H9 (cell line): ENCODE data around the gene MRPL44. TPM values are rescaled to one million over a fixed set of nuclear protein-coding genes. Genes with fewer than 3 reads are reported as not detected.

Experiments used
- DNase-seq: peaks from one replicate; pipeline ENCODE4 v3.0.0-alpha.2; 2017
- H2AFZ ChIP-seq: one replicate; pipeline ENCODE4 v1.6.1; 2013; ENCODE audit warnings: mild to moderate bottlenecking, low read length, control low read depth, moderate library complexity
- H2AK5ac ChIP-seq: 2 replicates; pipeline ENCODE4 v1.6.1; 2013; ENCODE audit warnings: low read length, control low read depth, mixed read lengths; ENCODE audit not compliant: insufficient read length
- H2BK120ac ChIP-seq: one replicate; pipeline ENCODE4 v1.6.1; 2013; ENCODE audit warnings: low read depth, mild to moderate bottlenecking, low read length, control low read depth, inconsistent platforms; ENCODE audit not compliant: poor library complexity, severe bottlenecking
- H2BK12ac ChIP-seq: 2 replicates; pipeline ENCODE4 v1.6.1; 2013; ENCODE audit warnings: low read length, control low read depth, mixed read lengths, low read depth; ENCODE audit not compliant: insufficient read length
- H2BK15ac ChIP-seq: 2 replicates; pipeline ENCODE4 v1.6.1; 2013; ENCODE audit warnings: low read depth, low read length, control low read depth
- H2BK20ac ChIP-seq: one replicate; pipeline ENCODE4 v1.6.1; 2013; ENCODE audit warnings: low read depth, mild to moderate bottlenecking, low read length, control low read depth, inconsistent platforms; ENCODE audit not compliant: poor library complexity, severe bottlenecking
- H2BK5ac ChIP-seq: 2 replicates; pipeline ENCODE4 v1.6.1; 2013; ENCODE audit warnings: low read length, control low read depth, mixed read lengths; ENCODE audit not compliant: insufficient read length
- H3K14ac ChIP-seq: 2 replicates; pipeline ENCODE4 v1.6.1; 2013; ENCODE audit warnings: low read length, control low read depth; ENCODE audit not compliant: insufficient read depth
- H3K18ac ChIP-seq: 2 replicates; pipeline ENCODE4 v1.6.1; 2013; ENCODE audit warnings: low read depth, mild to moderate bottlenecking, mixed read lengths, low read length, control low read depth; ENCODE audit not compliant: insufficient read length
- H3K23ac ChIP-seq: 2 replicates; pipeline ENCODE4 v1.6.1; 2013; ENCODE audit warnings: low read length, control low read depth, mixed read lengths, low read depth; ENCODE audit not compliant: insufficient read length
- H3K23me2 ChIP-seq: 2 replicates; pipeline ENCODE4 v1.6.1; 2013; ENCODE audit warnings: low read depth, mild to moderate bottlenecking, mixed read lengths, low read length, control low read depth; ENCODE audit not compliant: insufficient read length, poor library complexity, severe bottlenecking
- H3K27ac ChIP-seq: 2 replicates; pipeline ENCODE4 v1.5.1; 2013; ENCODE audit warnings: low read length, control low read depth, mixed read lengths, low read depth; ENCODE audit not compliant: insufficient read length
- H3K27me3 ChIP-seq: 2 replicates; pipeline ENCODE4 v1.6.1; 2013; ENCODE audit warnings: low read length, control low read depth, inconsistent platforms; ENCODE audit not compliant: insufficient read depth
- H3K4ac ChIP-seq: 2 replicates; pipeline ENCODE4 v1.6.1; 2013; ENCODE audit warnings: low read depth, mild to moderate bottlenecking, control low read depth, inconsistent platforms, low read length, moderate library complexity
- H3K4me1 ChIP-seq: 2 replicates; pipeline ENCODE4 v1.6.1; 2013; ENCODE audit warnings: low read length, control low read depth, inconsistent platforms; ENCODE audit not compliant: insufficient read depth
- H3K4me2 ChIP-seq: 2 replicates; pipeline ENCODE4 v1.6.1; 2013; ENCODE audit warnings: low read length, control low read depth, mixed read lengths; ENCODE audit not compliant: insufficient read length, insufficient read depth
- H3K56ac ChIP-seq: 2 replicates; pipeline ENCODE4 v1.6.1; 2013; ENCODE audit warnings: low read depth, mild to moderate bottlenecking, mixed read lengths, low read length, control low read depth; ENCODE audit not compliant: insufficient read length
- H3K79me1 ChIP-seq: 2 replicates; pipeline ENCODE4 v1.6.1; 2013; ENCODE audit warnings: low read depth, mild to moderate bottlenecking, moderate library complexity, low read length, control low read depth, inconsistent platforms; ENCODE audit not compliant: insufficient read depth, poor library complexity, severe bottlenecking
- H3K79me2 ChIP-seq: 2 replicates; pipeline ENCODE4 v1.6.1; 2013; ENCODE audit warnings: low read length, control low read depth, inconsistent platforms; ENCODE audit not compliant: insufficient read depth
- H3K9ac ChIP-seq: 2 replicates; pipeline ENCODE4 v1.6.1; 2013; ENCODE audit warnings: low read length, control low read depth, mixed read lengths; ENCODE audit not compliant: insufficient read length; ENCODE audit errors: extremely low read depth
- H3K9me3 ChIP-seq: one replicate; pipeline ENCODE4 v1.6.1; 2013; ENCODE audit warnings: low read depth, low read length, inconsistent platforms; ENCODE audit not compliant: control insufficient read depth
- H3T11ph ChIP-seq: one replicate; pipeline ENCODE4 v1.6.1; 2013; ENCODE audit warnings: mild to moderate bottlenecking, low read length, control low read depth, inconsistent platforms
- H4K20me1 ChIP-seq: one replicate; pipeline ENCODE4 v1.6.1; 2013; ENCODE audit not compliant: control insufficient read depth, insufficient read length, insufficient read depth
- H4K5ac ChIP-seq: 2 replicates; pipeline ENCODE4 v1.6.1; 2013; ENCODE audit warnings: low read depth, mild to moderate bottlenecking, mixed read lengths, low read length, control low read depth; ENCODE audit not compliant: insufficient read length
- H4K8ac ChIP-seq: replicated peaks from 2 replicates; pipeline ENCODE4 v1.6.1; 2013; ENCODE audit warnings: low read length, control low read depth, mixed read lengths, low read depth; ENCODE audit not compliant: insufficient read length
- H4K91ac ChIP-seq: 2 replicates; pipeline ENCODE4 v1.6.1; 2013; ENCODE audit warnings: low read depth, mild to moderate bottlenecking, moderate library complexity, mixed read lengths, low read length, control low read depth; ENCODE audit not compliant: insufficient read length
- H3K27ac Mint-ChIP-seq, 3 experiments: 2 replicates in 2 of 3; 3 replicates in 1 of 3; pipeline ENCODE4 v1.8.0; 2020 to 2021; ENCODE audit warnings: mixed read lengths in 3 of 3, mild to moderate bottlenecking in 1 of 3, moderate library complexity in 1 of 3
- H3K27me3 Mint-ChIP-seq: 2 replicates; pipeline ENCODE4 v1.8.0; 2021; ENCODE audit warnings: low read depth, mild to moderate bottlenecking, moderate library complexity, mixed read lengths
- H3K36me3 Mint-ChIP-seq, 3 experiments: 2 replicates in 2 of 3; 3 replicates in 1 of 3; pipeline ENCODE4 v1.8.0; 2020 to 2021; ENCODE audit warnings: low read depth in 3 of 3, mixed read lengths in 3 of 3; ENCODE audit not compliant: insufficient read depth in 1 of 3
- H3K4me1 Mint-ChIP-seq, 2 experiments: 2 replicates each; pipeline ENCODE4 v1.8.0; 2020; ENCODE audit warnings: mixed read lengths in 2 of 2
- H3K4me3 Mint-ChIP-seq, 2 experiments: 2 replicates in 1 of 2; 3 replicates in 1 of 2; pipeline ENCODE4 v1.8.0; 2020 to 2021; ENCODE audit warnings: mild to moderate bottlenecking in 2 of 2, mixed read lengths in 2 of 2, moderate library complexity in 1 of 2
- H3K9me3 Mint-ChIP-seq, 2 experiments: 2 replicates in 1 of 2; 3 replicates in 1 of 2; pipeline ENCODE4 v1.8.0; 2020; ENCODE audit warnings: mild to moderate bottlenecking in 2 of 2, mixed read lengths in 2 of 2, moderate library complexity in 1 of 2
- CTCF ChIP-seq: fragments of 200-600 bp; sonication (generic); conservative IDR thresholded peaks from 3 replicates; pipeline ENCODE4 v1.8.0; 2021; ENCODE audit warnings: antibody characterized with exemption, mild to moderate bottlenecking
- WGBS: extraction: QIAGEN DNeasy Blood & Tissue Kit; methylation state at CpG from one replicate; pipeline ENCODE4 v1.1.7; 2013; ENCODE audit warnings: missing lambda C conversion rate, low lambda C conversion rate, mixed read lengths; ENCODE audit not compliant: insufficient read length; ENCODE audit errors: extremely low coverage; 5-methylcytosine and 5-hydroxymethylcytosine counted together
- total RNA-seq: library from RNA; stranded (reverse); gene quantifications from 2 replicates; pipeline ENCODE4 v1.2.1, GENCODE V29; 2021

MRPL44 gene
- total RNA-seq, 1 experiment from 2014 or later: 46.1 TPM

GRCh38 chr2:224004105-224004695 lies 46.9 kb downstream of the MRPL44 start:
- no peak for DNase-seq
- Mint-ChIP-seq H3K4me3 (no peak overlapping the region), H3K27me3 (no peaks in the 10 kb centered on the region), H3K4me1 (peaks cover 25 to 27% of the 10 kb centered on the region in 2 experiments), H3K27ac (peak overlapping the region in 2 of 3 experiments; percentile 70 to 73; a peak in 3 of 7 replicates), H3K9me3 (no peaks in the 10 kb centered on the region; a peak in 1 of 5 replicates), H3K36me3 (peaks cover 11 to 21% (median 20%) of the 10 kb centered on the region in 3 experiments; a peak in 4 of 7 replicates)
- H2BK120ac ChIP-seq: no peak overlapping the region
- H4K5ac ChIP-seq: no peak overlapping the region
- no peak overlapping the region for H2BK5ac ChIP-seq
- no peak overlapping the region for H3K4ac ChIP-seq
- H3K23me2 ChIP-seq: peaks cover 3% of the 10 kb centered on the region
- no peak overlapping the region for H3K9ac ChIP-seq
- H3K9me3 ChIP-seq: no peaks in the 10 kb centered on the region
- H2AFZ ChIP-seq: no peak overlapping the region
- H4K8ac ChIP-seq: no peak overlapping the region
- H2BK20ac ChIP-seq: no peak overlapping the region
- H3K14ac ChIP-seq: no peak overlapping the region
- no peaks in the 10 kb centered on the region for H4K20me1 ChIP-seq
- WGBS: no CpG with 5 or more reads among the region's 16 CpGs
- H3T11ph ChIP-seq: no peak overlapping the region
- H4K91ac ChIP-seq: no peak overlapping the region
- H3K23ac ChIP-seq: no peak overlapping the region
- H3K79me2 ChIP-seq: no peaks in the 10 kb centered on the region
- no peak overlapping the region for H2AK5ac ChIP-seq
- no peak overlapping the region for H2BK12ac ChIP-seq
- TF ChIP-seq CTCF: no peak
- no peak overlapping the region for H3K4me2 ChIP-seq
- no peaks in the 10 kb centered on the region for H3K27me3 ChIP-seq
- H3K79me1 ChIP-seq: no peaks in the 10 kb centered on the region
- no peak overlapping the region for H3K27ac ChIP-seq
- H2BK15ac ChIP-seq: no peak overlapping the region
- H3K56ac ChIP-seq: no peak overlapping the region
- H3K4me1 ChIP-seq: peaks cover 3% of the 10 kb centered on the region; the same call in 1 of the 2 replicates
- H3K18ac ChIP-seq: no peak overlapping the region
